Heart right ventricle (tissue), 16 donors: Measurements from ENCODE around the gene FFAR3. TPM values are rescaled to one million over a fixed set of nuclear protein-coding genes. Genes with fewer than 3 reads are reported as not detected.

Experiments used
- ATAC-seq, 8 donors: fragments of 200-7000 bp; cut with Tn5 transposase; one replicate each; pipeline ENCODE4 v1.9.1; 2020; ENCODE audit warnings: mild to moderate bottlenecking in 8 of 8, moderate library complexity in 8 of 8, moderate number of reproducible peaks in 1 of 8
- DNase-seq, 2 donors: peaks; one replicate each; pipeline ENCODE4 v3.0.0-alpha.2; 2020
- H3K27ac ChIP-seq, 10 donors: fragments of 200-600 bp; sonication (generic) in 2 of 10; one replicate each; pipeline versions ENCODE4 v1.5.0 to v1.8.0; 2020 to 2022; ENCODE audit warnings: mild to moderate bottlenecking in 3 of 10
- H3K27me3 ChIP-seq, 7 donors: fragments of 200-600 bp; one replicate each; pipeline ENCODE4 v1.8.0; 2021 to 2022; ENCODE audit warnings: mild to moderate bottlenecking in 2 of 7
- H3K36me3 ChIP-seq, 9 donors: fragments of 200-600 bp; sonication (generic) in 1 of 9; one replicate each; pipeline versions ENCODE4 v1.5.0 to v1.8.0; 2020 to 2022; ENCODE audit warnings: mild to moderate bottlenecking in 2 of 9
- H3K4me1 ChIP-seq, 9 donors: fragments of 200-600 bp; sonication (generic) in 1 of 9; one replicate each; pipeline versions ENCODE4 v1.5.0 to v1.8.0; 2020 to 2022; ENCODE audit warnings: mild to moderate bottlenecking in 4 of 9
- H3K4me3 ChIP-seq, 10 donors: fragments of 200-600 bp; sonication (generic) in 2 of 10; one replicate each; pipeline versions ENCODE4 v1.5.0 to v1.8.0; 2020 to 2022; ENCODE audit warnings: mild to moderate bottlenecking in 7 of 10, moderate library complexity in 2 of 10
- H3K9me3 ChIP-seq, 11 donors: fragments of 200-600 bp in 10 of 11; sonication (generic) in 2 of 11; one replicate each; pipeline versions ENCODE4 v1.5.0 to v1.8.0; 2013 to 2022; ENCODE audit warnings: mild to moderate bottlenecking in 2 of 11, control low read depth in 1 of 11, moderate library complexity in 1 of 11
- CTCF ChIP-seq, 9 donors: fragments of 200-600 bp; sonication (generic) in 2 of 9; IDR thresholded peaks; one replicate each; pipeline versions ENCODE4 v1.5.0 to v1.8.0; 2021 to 2022; ENCODE audit warnings: antibody characterized with exemption in 9 of 9, mild to moderate bottlenecking in 5 of 9, moderate library complexity in 1 of 9
- WGBS, 2 donors: extraction: QIAGEN DNeasy Blood & Tissue Kit; methylation state at CpG; one replicate each; pipeline ENCODE4 v1.1.7; 2013; ENCODE audit warnings: inconsistent platforms in 1 of 2; 5-methylcytosine and 5-hydroxymethylcytosine counted together
- intact Hi-C, 10 donors: fragments of 100-400 bp; cut with DNase I; formaldehyde crosslinking; loops; one replicate each; pipeline versions ENCODE4 v1.11.1 to v1.14.2; 2022
- polyA plus RNA-seq, 2 donors: library from polyadenylated mRNA; stranded (reverse); fragments of 200-250 nt; gene quantifications; one replicate each; pipeline ENCODE4 v1.2.3, GENCODE V29; 2013
- total RNA-seq, 10 donors: library from RNA; stranded (reverse); fragmentation: NEBNext Ultra II Directional in 3 of 10; extraction: Animal tissue kit (Norgen Biotek cat#: 25700) in 3 of 10; gene quantifications; one replicate each; pipeline versions ENCODE4 v1.2.1 to v1.2.4, GENCODE V29; 2021 to 2023
- donor health status: Arrhythmogenic right ventricular cardiomyopathy.
- donor health status: ischemic (EF 13 %, LVEDD 7.1; RV severe dilation, severe dysfunction).
- donor health status: healthy with polysubstance abuse.
- donor health status: DM: no; HTN: yes; CAD: no.
- donor health status: DM: no; HTN: no; CAD: no.
- donor health status: ischemic (EF 25% LVEDD 6.9; RV normal size, moderate dysfunction).
- donor health status: ischemic (EF 25% LVEDD 5.7; RV mildly dilated, moderate dysfunction).
- donor health status: healthy.
- donor health status: DM: yes; HTN: yes; CAD: no.
- donor health status: Ischemic cardiomyopathy.
- donor health status: ischemic (EF 35%, LVEDD 5.7; RV mildly dilated, moderate dysfunction).
- donor health status: nonischemic (EF 11% LVEDD 7.7; RV severe dilation, severe dysfunction).
- donor health status: DM: yes; HTN: yes; CAD: no.
- donor health status: PGD.
- donor health status: ischemic (EF 29% LVEDD 5.4; RV normal size, mild dysfunction).
- donor health status: nonischemic (EF 23%, LVEDD 6.1; RV moderate dilation, normal function).

Gene FFAR3
- total and polyA plus RNA-seq, 12 donors: 0.09 to 0.49 (median 0.40) TPM; not detected in 9

DNA sequence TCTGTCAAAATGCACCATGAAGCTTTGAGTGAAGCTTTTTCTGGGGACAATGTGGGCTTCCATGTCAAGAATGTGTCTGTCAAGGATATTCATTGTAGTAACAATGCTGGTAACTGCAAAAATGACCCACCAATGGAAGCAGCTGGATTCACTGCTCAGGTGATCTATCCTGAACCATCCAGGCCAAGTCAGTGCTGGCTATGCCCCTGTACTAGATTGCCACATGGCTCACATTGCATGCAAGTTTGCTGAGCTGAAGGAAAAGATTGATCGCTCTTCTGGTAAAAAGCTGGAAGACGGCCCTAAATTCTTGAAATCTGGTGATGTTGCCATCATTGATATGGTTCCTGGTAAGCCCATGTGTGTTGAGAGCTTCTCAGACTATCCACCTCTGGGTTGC lies 25.3 kb downstream of the FFAR3 start:
- Histone ChIP-seq H3K36me3 (no peaks in the 10 kb centered on the region), H3K9me3 (peaks cover 0 to 26% (median 6%) of the 10 kb centered on the region in 11 donors), H3K4me3 (no peak overlapping the region), H3K27me3 (peaks cover 0 to 12% (median 0%) of the 10 kb centered on the region in 7 donors), H3K27ac (no peak overlapping the region), H3K4me1 (peaks cover 0 to 13% (median 0%) of the 10 kb centered on the region in 9 donors)
- DNase-seq: no peak
- ATAC-seq: no peak
- intact Hi-C loops: no loop called here
- 92 to 100% methylated on average over 2 of the region's 2 CpGs for WGBS, 2 donors
- no peak for TF ChIP-seq CTCF (IDR thresholded peaks at IDR 0.05)

DNA sequence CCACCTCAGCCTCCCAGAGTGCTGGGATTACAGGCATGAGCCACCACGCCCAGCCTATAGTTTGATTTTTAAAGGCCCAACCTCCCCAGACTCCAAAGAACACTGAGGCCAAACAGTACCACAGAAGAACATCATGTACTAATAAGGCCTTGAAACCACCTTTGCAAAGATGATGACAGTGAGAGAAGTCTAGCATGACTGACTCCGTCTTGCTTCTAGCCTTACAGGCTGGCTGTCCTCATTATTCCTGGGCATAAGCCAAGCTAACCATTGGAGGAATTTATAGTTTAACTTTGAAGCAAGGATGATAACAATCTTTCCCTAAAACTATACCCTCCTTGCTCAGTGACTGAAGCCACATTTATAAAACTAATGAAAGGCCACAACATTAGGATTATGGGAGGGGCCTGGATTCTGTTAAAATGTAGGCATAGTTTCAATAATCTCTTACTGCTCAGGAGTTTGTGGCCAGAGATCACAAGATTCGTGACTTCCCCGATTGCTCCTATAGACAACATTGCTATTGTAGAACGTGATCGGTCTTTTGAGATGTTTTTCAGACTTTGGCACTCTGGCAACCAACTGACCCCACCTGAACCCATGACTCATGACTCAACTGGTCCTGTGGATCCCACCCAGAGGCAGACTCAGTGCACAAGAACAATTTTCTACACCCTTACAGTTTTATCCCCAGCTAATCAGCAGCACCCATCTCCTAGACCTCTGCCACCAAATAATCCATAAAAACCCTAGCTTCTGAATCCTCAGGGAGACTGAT lies 30.2 kb downstream of the FFAR3 start:
- Histone ChIP-seq H3K36me3 (no peaks in the 10 kb centered on the region), H3K27ac (no peak overlapping the region), H3K27me3 (peaks cover 0 to 4% (median 0%) of the 10 kb centered on the region in 7 donors), H3K4me3 (no peak overlapping the region), H3K4me1 (no peaks in the 10 kb centered on the region), H3K9me3 (peaks cover 0 to 26% (median 6%) of the 10 kb centered on the region in 11 donors)
- WGBS, 2 donors: 91 to 94% methylated on average over 6 of the region's 6 CpGs
- no peak for TF ChIP-seq CTCF (IDR thresholded peaks at IDR 0.05)
- intact Hi-C loops: no loop called here
- DNase-seq (no peak), ATAC-seq (no peak)

DNA sequence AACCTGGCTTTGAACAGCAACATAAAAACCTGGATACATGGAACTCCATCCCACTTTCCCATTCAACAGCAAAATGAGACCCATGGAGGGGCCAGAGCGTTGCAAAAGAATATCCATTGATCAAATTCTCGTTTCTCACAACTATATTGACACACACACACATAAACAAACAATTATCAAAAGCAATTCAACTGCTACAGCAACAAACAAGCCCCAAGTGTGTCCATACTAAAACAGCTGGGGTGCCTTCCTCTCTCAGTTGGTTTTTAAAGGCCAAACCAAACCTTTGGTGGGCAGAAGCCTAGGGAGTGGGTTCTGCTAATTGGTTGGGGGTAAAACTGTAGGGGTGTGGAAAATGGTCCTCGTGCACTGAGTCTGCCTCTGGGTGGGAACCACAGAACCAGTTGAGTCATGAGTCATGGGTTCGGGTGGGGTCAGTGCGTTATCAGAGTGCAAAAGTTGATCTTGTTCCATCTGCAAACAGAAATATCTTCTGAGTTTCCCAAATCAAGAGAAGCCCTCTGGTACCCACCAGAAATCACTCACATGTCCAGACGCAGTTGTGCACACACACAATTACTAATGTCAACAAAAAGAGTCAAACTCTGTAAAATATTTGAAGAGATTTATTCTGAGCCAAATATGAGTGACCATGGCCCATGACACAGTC lies 31.1 kb downstream of the FFAR3 start:
- Histone ChIP-seq H3K27me3 (no peaks in the 10 kb centered on the region), H3K9me3 (peaks cover 0 to 26% (median 6%) of the 10 kb centered on the region in 11 donors), H3K27ac (no peak overlapping the region), H3K4me1 (no peaks in the 10 kb centered on the region), H3K4me3 (no peak overlapping the region), H3K36me3 (no peaks in the 10 kb centered on the region)
- ATAC-seq (no peak), DNase-seq (no peak)
- WGBS, 2 donors: 76 to 85% methylated on average over 6 of the region's 6 CpGs
- TF ChIP-seq CTCF (IDR thresholded peaks at IDR 0.05): no peak
- intact Hi-C loops: no loop called here

DNA sequence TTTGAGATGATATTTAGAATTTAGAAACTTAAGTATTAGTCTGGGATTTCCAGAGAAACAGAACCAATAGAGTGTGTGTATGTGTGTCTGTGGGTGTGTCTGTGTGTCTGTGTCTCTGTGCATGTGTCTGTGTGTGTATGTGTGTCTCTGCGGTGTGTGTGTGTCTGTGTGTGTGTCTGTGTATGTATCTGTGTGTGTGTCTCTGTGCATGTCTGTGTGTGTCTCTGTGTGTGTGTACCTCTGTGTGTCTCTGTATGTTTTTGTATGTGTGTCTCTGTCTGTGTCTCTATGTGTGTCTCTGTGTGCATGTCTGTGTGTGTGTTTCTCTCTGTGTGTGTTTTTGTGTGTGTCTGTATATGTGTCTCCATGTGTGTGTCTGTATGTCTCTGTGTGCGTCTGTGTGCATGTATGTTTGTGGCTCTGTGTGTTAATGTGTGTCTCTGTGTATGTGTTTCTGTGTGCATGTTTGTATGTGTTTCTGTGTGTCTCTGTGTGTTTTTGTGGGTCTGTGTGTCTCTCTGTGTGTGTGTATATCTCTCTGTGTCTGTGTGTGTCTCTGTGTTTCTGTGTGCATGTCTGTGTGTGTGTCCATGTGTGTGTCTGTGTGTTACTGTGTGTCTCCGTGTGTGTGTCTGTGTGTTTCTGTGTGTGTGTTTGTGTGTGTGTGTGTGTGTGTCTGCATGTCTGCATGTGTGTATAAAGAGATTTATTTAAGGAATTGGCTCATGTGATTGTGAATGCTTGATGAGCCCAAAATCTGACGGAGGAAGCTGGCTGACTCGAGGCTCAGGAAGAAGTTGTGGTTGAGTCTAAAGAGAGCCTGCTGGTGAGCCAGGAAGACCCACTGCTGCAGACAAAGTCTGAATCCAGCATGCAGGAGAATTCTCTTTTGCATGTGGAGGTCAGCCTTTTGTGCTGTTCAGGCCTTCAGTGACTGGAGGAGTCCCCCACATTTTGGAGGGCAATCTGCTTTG lies 34.8 kb downstream of the FFAR3 start:
- intact Hi-C loops: no loop called here
- Histone ChIP-seq H3K27ac (no peak overlapping the region), H3K36me3 (no peaks in the 10 kb centered on the region), H3K27me3 (no peaks in the 10 kb centered on the region), H3K4me3 (no peak overlapping the region), H3K9me3 (no peaks in the 10 kb centered on the region), H3K4me1 (peaks cover 0 to 6% (median 4%) of the 10 kb centered on the region in 9 donors)
- no peak for TF ChIP-seq CTCF (IDR thresholded peaks at IDR 0.05)
- DNase-seq (no peak), ATAC-seq (no peak)
- WGBS, 2 donors: 69 to 74% methylated on average over 5 of the region's 5 CpGs
